T-helper 22 cell (primary cell): ENCODE data around the gene CACNA1G.

Source experiments
- DNase-seq: peaks from one replicate; pipeline ENCODE4 v3.0.0-alpha.2; 2020; ENCODE audit warnings: low read depth

CACNA1G gene

DNA sequence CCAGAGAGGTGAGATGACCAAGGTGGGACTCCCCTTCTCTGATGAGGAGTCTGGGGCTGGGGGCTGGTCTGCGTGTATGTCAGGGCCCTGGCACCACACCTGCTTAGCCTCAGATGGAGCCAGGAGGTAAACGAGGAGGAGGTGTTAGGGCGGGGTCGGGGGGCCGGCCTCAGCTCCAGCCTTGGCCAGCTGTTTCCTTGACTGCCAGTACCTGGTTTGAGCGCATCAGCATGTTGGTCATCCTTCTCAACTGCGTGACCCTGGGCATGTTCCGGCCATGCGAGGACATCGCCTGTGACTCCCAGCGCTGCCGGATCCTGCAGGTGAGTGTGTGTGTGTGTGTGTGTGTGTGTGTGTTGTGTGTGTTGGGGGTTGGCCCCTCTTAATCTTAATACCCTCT lies 8.1 kb downstream of the CACNA1G start:
- no peak for DNase-seq

DNA sequence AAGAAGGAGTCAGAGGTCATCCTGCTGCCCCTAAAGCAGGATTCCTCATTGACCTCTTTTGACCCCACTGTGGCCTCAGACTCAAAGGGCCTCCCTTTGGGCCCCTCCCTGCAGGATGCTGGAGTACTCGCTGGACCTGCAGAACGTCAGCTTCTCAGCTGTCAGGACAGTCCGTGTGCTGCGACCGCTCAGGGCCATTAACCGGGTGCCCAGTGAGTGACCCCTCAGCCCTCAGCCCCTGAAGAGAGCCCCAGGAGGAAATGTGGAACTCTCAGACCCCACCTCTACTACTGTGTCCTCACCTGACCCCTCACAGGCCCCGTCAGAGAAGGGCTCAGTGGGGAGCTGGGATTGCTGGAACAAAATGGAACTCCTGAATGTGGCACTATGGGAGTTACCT lies 9.1 kb downstream of the CACNA1G start:
- DNase-seq = no peak

DNA sequence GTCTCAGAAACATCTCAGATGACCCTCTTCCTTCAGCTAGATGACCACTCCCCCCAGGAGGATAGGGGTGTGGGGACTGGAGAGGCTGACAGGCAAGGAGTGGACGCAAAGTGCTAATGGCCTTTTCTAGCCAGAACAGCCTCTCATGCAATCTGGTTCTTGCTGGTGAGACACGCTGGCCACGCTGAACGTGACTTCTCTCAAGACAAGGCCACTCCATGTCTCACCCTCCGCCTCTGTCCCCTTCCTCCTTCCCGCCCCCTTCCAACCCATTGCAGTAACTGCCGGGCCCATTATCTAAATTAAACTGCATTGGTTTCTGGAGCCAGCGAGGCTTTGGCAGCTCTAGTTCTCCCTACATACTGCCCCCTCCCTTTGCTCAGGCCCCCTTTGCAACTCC lies 9.5 kb downstream of the CACNA1G start:
- DNase-seq = no peak

DNA sequence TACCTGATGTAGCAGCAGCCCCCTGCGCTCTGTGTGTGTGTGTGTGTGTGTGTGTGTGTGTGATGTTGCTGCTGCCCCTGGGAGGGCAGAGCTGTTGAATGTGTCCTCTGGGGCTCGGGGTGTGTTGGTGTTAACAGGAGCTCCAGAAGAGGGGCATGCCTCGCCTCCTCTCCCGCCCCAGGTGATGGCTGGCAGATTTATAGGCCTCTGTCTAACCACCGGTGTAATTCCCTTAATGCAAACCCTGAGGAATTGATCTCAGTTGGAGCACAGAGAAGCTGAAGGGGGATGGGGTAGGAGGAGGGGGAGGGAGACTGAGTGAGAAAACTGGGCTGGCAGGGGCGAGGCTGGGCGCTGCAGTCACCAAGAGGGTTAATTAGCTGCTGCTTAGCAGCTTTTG lies 10.0 kb downstream of the CACNA1G start:
- DNase-seq = no peak

DNA sequence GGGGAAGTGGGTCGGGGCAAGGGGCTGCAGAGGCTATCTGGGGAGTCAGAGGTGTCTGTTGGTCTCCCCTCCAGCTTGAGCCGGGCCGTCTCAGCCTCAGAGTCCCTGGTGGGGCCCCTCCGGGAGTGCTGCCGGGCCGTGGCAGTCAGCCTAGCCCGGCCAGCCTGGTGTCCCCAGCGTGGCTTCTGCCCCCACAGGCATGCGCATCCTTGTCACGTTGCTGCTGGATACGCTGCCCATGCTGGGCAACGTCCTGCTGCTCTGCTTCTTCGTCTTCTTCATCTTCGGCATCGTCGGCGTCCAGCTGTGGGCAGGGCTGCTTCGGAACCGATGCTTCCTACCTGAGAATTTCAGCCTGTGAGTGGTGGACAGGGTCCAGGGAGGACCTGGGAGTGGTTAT lies 11.2 kb downstream of the CACNA1G start:
- DNase-seq = no peak

DNA sequence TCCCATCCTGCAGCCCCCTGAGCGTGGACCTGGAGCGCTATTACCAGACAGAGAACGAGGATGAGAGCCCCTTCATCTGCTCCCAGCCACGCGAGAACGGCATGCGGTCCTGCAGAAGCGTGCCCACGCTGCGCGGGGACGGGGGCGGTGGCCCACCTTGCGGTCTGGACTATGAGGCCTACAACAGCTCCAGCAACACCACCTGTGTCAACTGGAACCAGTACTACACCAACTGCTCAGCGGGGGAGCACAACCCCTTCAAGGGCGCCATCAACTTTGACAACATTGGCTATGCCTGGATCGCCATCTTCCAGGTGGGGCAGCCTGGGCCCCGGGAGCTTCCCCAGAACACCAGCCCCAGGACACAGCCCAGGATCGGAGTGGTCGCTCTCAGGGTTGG lies 12.0 kb downstream of the CACNA1G start:
- no peak for DNase-seq

DNA sequence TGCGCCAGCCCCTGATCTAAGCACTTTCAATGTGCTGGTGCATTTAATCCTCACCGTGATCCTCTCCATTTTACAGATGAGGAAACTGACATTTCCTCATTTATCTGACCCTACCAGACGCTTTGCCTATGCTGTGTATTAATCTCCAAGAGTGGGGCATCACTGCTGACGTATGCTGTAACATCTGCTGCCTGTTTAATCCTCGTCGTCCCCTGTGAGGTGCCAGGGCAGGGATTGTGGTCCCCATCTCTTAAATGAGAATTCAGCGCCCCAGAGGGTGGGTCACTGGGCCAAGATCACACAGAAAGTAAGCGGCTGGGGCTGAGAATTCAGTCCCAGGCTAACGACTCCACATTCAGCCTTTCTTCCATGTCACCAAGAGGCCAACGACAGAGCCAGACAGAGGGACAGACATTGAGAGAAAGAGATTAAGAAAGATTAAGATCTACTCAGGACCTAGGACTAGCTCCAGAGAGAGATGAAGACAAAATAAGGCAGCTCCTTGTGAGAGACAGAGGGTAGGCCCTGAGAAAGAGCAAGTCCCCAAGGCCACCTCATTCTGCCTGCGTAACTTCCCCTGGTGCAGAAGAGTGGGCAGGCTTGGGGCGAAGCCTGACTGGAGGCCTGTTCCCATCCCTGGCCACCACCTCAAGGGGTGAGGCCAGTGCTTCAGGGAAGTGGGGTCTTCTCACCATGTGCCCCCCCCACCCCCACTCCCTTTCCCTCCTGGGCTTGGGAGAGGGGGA lies 13.5 kb downstream of the CACNA1G start:
- no peak for DNase-seq

DNA sequence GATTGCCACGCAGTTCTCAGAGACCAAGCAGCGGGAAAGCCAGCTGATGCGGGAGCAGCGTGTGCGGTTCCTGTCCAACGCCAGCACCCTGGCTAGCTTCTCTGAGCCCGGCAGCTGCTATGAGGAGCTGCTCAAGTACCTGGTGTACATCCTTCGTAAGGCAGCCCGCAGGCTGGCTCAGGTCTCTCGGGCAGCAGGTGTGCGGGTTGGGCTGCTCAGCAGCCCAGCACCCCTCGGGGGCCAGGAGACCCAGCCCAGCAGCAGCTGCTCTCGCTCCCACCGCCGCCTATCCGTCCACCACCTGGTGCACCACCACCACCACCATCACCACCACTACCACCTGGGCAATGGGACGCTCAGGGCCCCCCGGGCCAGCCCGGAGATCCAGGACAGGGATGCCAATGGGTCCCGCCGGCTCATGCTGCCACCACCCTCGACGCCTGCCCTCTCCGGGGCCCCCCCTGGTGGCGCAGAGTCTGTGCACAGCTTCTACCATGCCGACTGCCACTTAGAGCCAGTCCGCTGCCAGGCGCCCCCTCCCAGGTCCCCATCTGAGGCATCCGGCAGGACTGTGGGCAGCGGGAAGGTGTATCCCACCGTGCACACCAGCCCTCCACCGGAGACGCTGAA lies 15.2 kb downstream of the CACNA1G start:
- DNase-seq = no peak

DNA sequence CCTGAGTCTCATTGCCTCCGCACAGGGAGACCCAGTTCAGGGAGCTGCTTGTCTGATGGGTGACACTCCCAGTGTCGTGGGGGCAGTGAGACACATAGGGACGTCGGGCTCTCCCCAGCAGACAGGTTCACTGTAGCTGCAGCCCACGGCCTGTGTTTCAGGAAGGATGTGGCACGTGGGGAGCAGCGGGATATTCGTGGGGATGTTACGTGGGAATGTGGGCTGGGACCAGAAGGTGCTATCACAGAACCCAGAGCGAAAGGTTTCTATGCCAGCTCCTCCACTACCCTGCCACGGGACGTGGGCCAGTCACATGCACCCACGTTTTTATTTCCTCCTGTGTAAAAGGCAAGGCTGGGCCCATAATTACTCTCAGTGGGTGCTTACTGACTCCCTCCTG lies 16.3 kb downstream of the CACNA1G start:
- no peak for DNase-seq

DNA sequence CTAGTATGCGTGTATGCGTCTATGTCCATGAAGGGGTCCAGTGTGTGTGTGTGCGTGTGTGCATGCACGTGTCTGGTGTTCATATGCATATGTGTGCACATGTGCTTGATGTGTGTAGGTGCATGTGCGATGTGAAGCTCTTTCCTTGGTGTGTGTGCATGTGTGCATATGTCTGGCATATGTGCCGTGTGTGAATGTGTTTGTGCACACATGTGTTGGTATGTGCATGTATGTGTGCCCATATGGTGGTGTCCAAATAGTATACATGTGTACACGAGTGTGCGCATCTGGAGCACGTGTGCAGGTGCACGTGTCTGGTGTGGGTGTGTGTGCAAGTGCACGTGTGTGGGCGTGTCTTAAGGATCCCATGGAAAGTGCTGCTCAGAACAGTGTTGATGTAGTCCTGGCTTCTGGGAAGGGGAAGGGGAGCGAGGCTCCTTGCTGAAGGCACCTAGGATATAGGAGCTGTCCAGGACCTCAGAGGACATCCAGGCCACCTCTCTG lies 17.0 kb downstream of the CACNA1G start:
- no peak for DNase-seq

DNA sequence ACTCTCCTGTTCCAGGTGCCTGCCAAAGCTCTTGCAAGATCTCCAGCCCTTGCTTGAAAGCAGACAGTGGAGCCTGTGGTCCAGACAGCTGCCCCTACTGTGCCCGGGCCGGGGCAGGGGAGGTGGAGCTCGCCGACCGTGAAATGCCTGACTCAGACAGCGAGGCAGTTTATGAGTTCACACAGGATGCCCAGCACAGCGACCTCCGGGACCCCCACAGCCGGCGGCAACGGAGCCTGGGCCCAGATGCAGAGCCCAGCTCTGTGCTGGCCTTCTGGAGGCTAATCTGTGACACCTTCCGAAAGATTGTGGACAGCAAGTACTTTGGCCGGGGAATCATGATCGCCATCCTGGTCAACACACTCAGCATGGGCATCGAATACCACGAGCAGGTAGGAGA lies 17.7 kb downstream of the CACNA1G start:
- no peak for DNase-seq

DNA sequence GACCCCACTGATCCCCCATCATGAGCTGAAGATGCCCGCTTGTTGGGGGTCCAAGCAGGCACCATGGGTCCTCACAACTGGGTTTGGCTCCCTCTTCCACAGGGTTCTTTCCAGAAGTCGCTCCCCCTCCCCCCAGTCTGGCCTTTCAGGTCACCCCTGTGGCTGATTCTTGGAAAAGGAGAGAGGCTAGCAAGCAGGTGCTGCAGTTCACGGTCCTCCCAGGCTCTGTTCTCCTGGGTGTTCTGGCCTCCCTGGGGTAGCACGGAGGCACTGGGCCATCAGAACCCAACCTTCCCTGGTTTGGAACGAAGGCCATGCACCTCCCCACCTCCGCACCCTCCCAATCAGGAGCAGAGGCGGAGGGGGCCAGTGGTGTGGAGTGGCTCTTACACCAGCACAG lies 18.9 kb downstream of the CACNA1G start:
- DNase-seq = no peak

DNA sequence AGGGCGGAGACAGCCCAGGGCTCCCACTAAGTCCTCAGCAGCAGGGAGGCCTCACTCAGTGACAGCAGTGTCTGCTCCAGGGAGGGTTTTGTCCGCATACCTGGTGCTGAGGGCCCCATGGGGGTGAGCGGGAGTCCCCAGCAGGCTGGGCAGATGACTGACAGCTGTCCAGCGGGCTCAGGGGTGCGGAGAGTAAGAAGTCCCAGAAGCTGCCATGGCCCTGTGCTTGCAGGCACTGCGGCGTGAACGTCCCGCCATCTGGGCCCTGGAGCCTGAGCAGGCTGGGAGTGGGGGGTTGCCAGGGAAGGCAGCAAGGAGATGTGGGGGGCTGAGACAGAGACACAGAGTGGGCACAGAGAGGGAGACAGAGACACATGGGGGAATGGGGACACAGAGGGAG lies 20.1 kb downstream of the CACNA1G start:
- DNase-seq = no peak

DNA sequence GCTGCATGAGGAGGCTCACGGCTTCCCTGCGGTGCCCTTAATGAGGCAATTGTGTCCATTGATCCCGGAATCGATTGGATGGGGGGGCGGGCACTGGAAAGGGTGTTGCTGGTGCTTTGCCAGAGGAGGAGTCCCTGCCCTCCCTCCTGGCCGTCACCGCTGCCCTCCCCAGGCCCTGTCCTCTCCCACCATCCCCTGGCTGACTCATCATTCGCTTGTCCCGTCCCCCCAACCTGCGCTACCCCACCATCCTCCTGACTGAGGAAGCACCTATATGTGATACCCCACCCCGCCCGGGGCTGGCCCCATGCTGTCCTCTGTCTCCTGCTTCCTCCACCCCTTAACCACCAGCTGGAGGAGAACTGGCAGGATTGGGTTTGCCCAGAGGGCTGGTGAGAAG lies 20.8 kb downstream of the CACNA1G start:
- no peak for DNase-seq

DNA sequence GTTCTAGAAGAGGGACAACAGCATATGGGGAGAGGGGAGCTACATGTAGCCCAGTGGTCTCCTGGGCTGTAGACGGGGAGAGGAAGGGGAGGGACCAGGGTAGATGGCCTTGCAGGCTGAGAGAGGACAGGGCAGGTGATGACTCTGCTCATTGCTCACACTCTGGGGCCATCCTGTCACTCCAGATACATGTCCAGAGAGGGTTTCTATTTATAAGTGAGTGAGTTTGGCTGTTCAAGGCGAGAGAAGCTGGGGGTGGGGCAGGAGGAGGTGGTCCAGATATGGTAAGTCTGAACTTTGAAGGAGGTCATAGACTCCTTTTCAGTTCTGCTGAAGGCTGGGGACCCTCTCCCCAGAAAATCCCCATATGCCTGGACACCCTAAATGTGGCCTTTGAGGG lies 22.2 kb downstream of the CACNA1G start:
- no peak for DNase-seq

DNA sequence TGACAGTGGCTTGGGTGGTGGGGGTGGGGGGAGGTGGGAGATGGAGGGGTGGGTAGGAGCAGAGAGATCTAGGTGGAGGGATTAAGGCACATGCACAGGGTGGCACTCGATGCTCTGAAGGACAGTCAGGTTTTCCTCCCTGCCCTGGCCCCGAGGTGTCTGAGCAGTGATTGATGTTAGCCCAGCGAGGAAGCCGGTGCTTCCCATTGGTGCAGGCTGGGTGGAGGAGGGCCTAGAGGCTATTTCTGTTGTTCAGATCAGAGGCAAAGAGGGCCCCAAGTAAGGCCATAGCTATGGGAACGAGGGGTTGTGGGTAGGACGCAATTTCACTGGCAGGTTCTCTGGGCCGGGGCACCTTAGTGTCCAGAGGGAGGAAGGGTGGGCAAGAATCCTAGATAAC lies 23.1 kb downstream of the CACNA1G start:
- no peak for DNase-seq

DNA sequence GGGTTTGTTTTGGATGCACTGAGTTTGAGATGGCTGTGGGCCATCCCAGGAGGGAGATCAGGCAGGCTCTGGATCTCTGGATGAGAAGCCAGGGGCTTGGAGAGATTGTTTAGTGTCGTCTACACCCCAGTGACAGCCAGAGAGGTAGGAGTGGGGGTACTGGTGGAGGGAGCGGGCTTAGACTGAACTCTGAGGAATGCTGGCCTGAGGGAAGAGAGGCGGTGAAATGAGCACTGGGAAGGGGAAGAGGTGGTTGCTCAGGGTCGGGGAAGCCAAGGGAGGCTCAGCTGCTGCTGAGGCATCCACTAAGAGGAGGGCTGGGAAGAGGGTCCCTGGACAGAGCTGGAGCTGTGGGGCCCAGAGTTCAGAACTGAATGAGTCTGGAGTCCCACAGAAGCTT lies 23.6 kb downstream of the CACNA1G start:
- DNase-seq = no peak

DNA sequence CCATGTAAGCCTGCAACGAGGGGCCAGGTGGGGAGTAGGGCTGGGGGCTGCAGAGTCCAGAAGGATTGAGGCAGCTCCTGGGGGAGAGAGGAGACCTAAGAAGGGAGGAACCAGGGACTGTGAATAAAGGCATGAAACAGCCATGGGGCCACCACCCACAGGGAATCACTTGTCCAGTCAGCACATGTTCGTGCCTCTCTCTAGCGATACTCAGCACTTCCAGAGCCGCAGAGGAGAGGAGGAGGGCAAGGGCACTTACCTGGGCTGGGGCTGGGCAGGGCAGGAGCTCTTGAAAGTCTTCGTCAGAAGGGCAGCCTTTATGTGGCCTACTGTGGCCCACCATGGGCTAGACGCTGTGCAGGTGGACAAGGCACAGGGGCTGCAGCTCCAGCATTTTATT lies 24.2 kb downstream of the CACNA1G start:
- DNase-seq = no peak

DNA sequence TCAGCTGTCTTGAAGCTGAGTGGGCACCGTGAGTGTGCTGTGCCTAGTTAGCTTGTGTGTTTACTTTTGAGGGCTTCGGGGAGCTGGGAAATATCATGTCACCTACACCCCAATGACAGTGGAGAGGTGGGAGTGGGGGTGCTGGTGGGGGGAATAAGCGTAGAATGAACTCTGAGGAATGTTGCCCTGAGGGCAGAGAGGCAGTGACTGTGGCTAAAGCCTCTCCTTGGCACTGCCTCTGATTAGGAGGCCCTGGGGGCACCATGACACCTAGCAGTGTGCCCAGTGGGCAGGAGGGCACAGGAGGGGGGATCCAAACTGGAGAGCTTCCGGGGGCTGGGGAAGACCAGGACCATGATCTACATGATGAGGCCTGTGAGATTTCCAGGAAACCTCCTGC lies 24.8 kb downstream of the CACNA1G start:
- no peak for DNase-seq

DNA sequence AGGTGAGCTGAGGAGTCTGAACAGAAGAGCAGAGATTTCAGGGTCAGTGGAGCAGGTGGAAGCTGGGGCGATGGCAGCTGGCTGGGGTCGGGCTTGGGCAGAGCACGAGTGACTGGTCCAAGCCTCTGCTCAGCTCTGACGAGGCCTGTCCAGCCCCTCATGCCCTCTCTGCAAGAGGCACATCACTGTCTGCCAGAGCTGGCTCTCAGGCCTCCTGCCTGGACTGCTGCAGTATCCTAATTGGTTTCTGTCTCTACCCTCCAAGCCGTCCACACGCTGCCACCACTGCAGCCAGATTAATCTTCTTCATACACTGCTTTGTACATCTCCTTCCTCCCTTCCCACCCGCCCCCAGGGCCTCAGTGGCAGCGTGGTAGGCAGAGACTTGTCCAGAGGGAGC lies 25.4 kb downstream of the CACNA1G start:
- no peak for DNase-seq

DNA sequence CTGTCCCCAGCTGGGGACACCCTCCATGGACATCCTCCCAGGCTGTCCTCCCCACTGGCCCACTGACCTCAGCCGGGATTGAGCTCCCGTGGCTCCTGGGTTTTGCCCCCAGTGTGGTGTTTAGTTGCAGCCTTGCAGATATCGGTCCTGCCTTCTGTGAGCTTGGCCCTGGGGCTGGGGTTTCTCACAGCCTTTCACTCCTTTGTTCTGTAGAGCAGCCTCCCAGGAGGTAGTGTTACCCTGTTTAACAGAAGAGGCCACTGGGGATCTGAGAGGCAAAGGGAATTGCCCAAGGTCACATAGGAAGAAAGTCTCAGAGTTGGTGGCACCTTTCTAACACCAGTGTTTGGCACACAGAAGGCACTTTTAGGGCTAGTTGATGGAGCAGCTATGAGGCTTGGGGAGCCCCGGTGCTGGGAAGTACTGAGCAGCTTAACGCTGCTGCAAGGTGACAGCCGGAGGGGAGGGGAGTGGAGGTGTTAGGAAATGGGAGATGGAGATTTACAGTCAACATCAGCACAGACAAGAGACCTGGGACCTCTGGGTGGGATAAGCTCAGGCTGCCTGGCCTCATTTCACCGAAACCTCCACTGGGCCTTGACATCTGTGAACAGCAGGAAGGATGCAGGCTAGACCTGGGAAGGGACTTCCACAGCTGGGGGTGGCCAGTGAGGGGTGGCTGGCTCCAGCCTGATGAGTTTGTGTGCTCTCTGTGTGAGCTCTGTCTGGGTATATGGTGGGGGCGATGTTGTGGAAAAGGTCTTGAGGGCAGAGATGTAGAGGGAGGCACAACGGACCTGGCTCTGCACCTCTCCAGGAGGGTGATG lies 26.1 kb downstream of the CACNA1G start:
- no peak for DNase-seq

DNA sequence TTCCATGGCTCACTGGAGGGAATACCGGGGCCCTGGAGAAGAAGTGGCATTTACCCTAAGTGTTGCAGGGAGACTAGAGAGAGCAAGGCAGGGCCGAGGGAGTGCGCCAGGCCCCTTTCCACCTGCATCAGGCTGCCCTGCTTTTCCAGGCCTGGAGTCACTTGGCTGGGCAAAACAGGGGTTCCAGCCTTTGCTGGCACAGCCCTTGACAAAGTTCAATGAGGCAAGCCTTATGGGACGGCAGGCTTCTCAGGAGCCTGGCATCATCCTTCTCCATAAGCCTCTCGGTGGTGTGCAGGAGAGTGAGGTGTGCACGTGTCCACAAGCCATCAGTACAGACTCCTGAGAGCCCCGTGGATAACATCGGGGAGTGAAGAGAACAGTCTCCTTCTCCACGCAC lies 27.1 kb downstream of the CACNA1G start:
- no peak for DNase-seq

DNA sequence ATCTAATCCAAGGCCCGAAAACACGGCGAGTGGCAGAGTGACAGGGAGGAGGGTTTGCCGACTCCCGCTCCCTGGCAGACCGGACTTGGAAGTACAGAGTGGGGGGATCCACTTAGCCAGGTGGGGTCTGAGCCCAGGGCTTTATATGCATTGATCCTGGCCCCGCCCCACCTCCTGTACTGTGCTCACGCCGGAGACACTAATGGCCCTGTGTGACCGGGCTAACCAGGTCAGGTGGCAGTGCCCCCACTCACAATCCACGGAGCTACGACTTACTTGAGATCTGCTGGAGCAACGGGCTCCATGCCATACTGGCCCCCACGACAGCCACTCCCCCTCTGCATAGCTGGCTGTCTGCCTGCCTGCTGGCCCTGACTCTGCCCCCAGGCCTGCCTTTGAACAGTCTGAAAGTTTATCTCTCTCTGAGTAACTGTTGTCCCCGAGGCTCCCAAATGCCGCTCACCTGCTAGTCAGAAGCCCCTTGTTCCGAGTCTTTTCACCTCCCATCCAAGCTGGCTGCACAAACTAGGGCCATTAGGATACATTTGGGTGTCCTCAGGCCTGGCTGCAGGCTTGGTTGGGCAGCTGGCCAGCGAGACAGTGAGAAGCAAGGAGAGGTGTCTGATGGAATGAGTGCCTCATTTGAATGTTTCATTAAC lies 28.0 kb downstream of the CACNA1G start:
- no peak for DNase-seq
